Thyroid gland (tissue), 4 donors: Measurements from ENCODE around the gene DNASE1L3. TPM values are rescaled to one million over a fixed set of nuclear protein-coding genes. Genes with fewer than 3 reads are reported as not detected.
"Not testable (repeated sequence)": the region's sequence is repeated elsewhere in the genome, so short reads cannot be mapped to it uniquely, and the experiment has no call there.

Experiments
- DNase-seq, 2 donors: peaks; one replicate each; pipeline ENCODE4 v3.0.0-alpha.2; 2019
- H3K27ac ChIP-seq, 3 donors: fragments of 200-600 bp; sonication (generic); 1 replicate in 2 of 3; 2 replicates in 1 of 3; pipeline ENCODE4 v1.5.1; 2016 to 2019; ENCODE audit warnings: mild to moderate bottlenecking in 1 of 3, moderate library complexity in 1 of 3
- H3K27me3 ChIP-seq: fragments of 200-600 bp; sonication (generic); one replicate; pipeline ENCODE4 v1.5.1; 2019
- H3K36me3 ChIP-seq, 2 donors: fragments of 200-600 bp; sonication (generic); one replicate each; pipeline ENCODE4 v1.5.1; 2016 to 2019
- H3K4me1 ChIP-seq, 2 donors: fragments of 200-600 bp; sonication (generic); one replicate each; pipeline ENCODE4 v1.5.1; 2017 to 2019
- H3K4me3 ChIP-seq, 3 donors: fragments of 200-600 bp; sonication (generic); replicated peaks in 1 of 3; 1 replicate in 2 of 3; 2 replicates in 1 of 3; pipeline ENCODE4 v1.5.1; 2016; ENCODE audit warnings: mild to moderate bottlenecking in 1 of 3
- H3K9me3 ChIP-seq: fragments of 200-600 bp; sonication (generic); one replicate; pipeline ENCODE4 v1.5.1; 2017
- CTCF ChIP-seq, 6 experiments: fragments of 200-600 bp in 3 of 6; fragments of 450-650 bp in 3 of 6; sonication (generic) in 3 of 6; IDR thresholded peaks; one replicate each; pipeline ENCODE4 v1.5.1; 2016 to 2019; ENCODE audit warnings: antibody characterized with exemption in 6 of 6, mild to moderate bottlenecking in 2 of 6, inconsistent platforms in 1 of 6, moderate library complexity in 1 of 6
- POLR2A ChIP-seq, 2 donors: fragments of 450-650 bp; IDR thresholded peaks; one replicate each; pipeline ENCODE4 v1.6.1; 2017; ENCODE audit warnings: antibody characterized with exemption in 2 of 2, mild to moderate bottlenecking in 2 of 2, moderate library complexity in 1 of 2
- WGBS, 2 donors: methylation state at CpG; one replicate each; pipeline ENCODE4 v1.1.5; 2017; 5-methylcytosine and 5-hydroxymethylcytosine counted together
- intact Hi-C: fragments of 100-400 bp; cut with DNase I; formaldehyde crosslinking; loops from one replicate; pipeline ENCODE4 v1.15.1; 2023
- total RNA-seq, 4 donors: library from RNA; depleted of rRNA; stranded (reverse); fragments of >200 nt; gene quantifications; one replicate each; pipeline ENCODE4 v1.2.3, GENCODE V29; 2016

DNASE1L3 gene
- total RNA-seq, 4 donors from 2014 or later = 5.7 to 53.3 (median 14.1) TPM

DNA sequence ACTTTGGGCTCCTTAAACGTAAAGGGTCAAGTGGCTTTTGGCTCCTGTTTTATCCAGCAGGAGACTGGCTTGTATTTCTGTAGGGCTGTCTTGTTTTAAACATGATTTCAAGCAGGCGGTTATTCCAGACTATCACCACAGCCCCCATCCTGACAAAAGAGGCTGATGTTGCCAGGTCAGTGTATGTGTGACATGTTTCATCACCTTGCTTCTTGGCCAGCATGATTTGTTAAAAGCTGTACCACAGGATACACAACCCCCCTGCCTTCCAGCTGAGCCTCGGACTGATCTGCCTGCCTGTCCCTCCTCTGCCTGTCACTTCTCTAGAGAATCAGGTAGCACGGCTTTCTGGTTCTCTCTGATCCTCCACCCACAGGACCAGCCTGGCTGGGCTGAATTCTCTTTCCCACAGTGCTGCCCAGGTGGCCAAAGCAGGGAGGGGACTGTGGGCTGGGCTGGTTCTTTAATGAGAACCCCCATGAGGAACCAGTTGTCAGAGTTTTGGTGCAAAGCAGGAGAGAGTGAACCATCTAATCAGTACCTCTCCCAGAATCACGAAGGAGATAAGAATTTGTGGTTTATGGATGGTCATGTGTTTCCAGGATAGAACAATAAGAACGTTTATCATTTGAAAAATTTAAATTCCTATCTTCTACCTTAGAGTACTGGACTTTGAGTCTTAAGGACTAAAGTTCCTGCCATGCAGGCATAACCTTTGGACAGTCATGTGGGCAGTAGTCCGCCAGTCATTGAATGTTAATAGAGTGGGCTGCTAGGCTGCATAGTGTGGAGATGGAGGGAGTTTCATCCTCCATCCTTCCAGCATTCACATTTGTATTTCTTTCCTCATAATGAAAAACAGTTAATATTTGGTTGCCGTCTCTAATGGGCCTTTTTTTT is 35.6 kb upstream of the DNASE1L3 start:
- 76 to 84% methylated on average over 8 of the region's 8 CpGs for WGBS, 2 donors
- intact Hi-C loops = no loop called here

GRCh38 chr3:58243976-58244585 is 33.3 kb upstream of the DNASE1L3 start:
- H3K4me1 ChIP-seq = peaks cover 0 to 27% of the 10 kb centered on the region in 2 donors
- H3K27ac ChIP-seq = no peak overlapping the region
- H3K4me3 ChIP-seq = no peak overlapping the region
- 96% methylated on average over 6 of the region's 6 CpGs for WGBS, 2 donors
- TF ChIP-seq CTCF (IDR thresholded peaks at IDR 0.05) (no peak), POLR2A (IDR thresholded peaks at IDR 0.05) (no peak)
- H3K27me3 ChIP-seq = no peaks in the 10 kb centered on the region
- H3K9me3 ChIP-seq = no peaks in the 10 kb centered on the region
- intact Hi-C loops = no loop called here
- no peak for DNase-seq
- no peaks in the 10 kb centered on the region for H3K36me3 ChIP-seq

More for the DNA sequence above, 35.6 kb upstream of the DNASE1L3 start:
- H3K4me3 ChIP-seq = no peak overlapping the region
- no peaks in the 10 kb centered on the region for H3K36me3 ChIP-seq
- H3K4me1 ChIP-seq = peaks cover 11 to 38% of the 10 kb centered on the region in 2 donors
- no peak overlapping the region for H3K27ac ChIP-seq
- H3K9me3 ChIP-seq = no peaks in the 10 kb centered on the region
- no peak for DNase-seq
- H3K27me3 ChIP-seq = no peaks in the 10 kb centered on the region
- TF ChIP-seq POLR2A (IDR thresholded peaks at IDR 0.05) = no peak

- H3K36me3 ChIP-seq, H3K4me3 ChIP-seq, H3K27me3 ChIP-seq, DNase-seq, H3K9me3 ChIP-seq, H3K27ac ChIP-seq, intact Hi-C loops: not testable (repeated sequence)
- peaks cover 0 to 32% of the 10 kb centered on the region in 2 donors for H3K4me1 ChIP-seq
- 84 to 86% methylated on average over 4 of the region's 4 CpGs for WGBS, 2 donors
Measured at GRCh38 chr3:58242860-58243259, 32.1 kb upstream of the DNASE1L3 start.

DNA sequence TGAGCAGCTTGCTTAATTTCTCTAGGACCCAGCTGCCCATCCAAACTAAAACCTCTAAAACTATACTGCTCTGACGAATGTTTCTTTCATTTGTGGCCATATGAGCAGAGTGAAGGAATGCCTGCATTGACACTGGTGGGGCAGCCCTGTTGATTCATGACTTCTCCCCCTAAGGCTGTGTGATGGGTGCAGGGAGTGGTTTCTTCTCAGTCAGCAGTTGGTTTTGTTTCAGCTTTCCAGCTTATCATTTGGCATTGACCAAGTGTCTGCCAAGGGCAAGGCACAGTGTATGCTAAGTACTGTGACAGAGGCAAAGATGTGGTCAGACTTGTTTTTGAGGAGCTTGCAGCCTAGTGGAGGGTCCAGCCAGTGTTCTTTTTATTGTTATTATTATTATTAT is 31.6 kb upstream of the DNASE1L3 start:
- intact Hi-C loops = no loop called here
- TF ChIP-seq CTCF (IDR thresholded peaks at IDR 0.05) (no peak), POLR2A (IDR thresholded peaks at IDR 0.05) (no peak)
- H3K27ac ChIP-seq = no peak overlapping the region
- peaks cover 0 to 32% of the 10 kb centered on the region in 2 donors for H3K4me1 ChIP-seq
- no peaks in the 10 kb centered on the region for H3K9me3 ChIP-seq
- 100% methylated on average over 1 of the region's 1 CpG for WGBS, 2 donors
- H3K4me3 ChIP-seq = no peak overlapping the region
- no peaks in the 10 kb centered on the region for H3K36me3 ChIP-seq
- DNase-seq = no peak
- no peaks in the 10 kb centered on the region for H3K27me3 ChIP-seq

DNA sequence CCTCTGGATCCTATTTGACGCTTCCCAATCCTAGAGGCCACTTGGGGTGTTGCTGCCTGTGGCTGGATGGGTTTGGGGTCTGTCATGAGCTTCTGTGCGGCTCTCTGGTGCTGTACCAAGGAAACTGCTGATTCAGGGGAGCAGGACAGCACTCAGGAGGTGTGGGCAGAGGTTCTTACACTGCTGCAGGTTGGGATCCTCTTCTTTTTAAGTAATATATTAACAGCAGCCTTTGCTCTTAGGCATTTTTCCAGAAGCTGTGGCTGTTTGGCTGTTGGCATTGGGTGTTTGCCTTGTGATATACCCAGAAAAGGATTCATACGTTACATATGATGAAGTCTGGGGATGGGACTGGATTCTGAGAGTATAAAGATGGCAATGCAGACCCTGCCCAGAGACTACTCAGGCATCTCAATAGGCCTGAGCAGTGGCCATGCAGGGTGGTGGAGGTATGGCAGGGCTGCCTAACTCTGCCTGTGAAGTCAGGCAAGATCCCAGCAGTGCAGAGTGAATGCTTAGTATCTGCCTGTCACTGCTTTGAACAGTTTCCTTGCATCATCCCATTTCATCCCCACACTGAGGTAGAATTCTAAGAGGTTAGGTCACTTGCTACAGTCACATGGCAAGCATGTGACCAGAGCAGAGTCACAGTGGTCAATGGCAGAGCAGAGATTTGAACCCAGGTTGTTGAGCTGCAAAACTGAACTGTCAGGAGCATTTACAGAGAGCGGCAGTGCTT is 30.7 kb upstream of the DNASE1L3 start:
- Histone ChIP-seq H3K4me3 (no peak overlapping the region), H3K36me3 (no peaks in the 10 kb centered on the region), H3K27me3 (no peaks in the 10 kb centered on the region), H3K4me1 (peaks cover 0 to 38% of the 10 kb centered on the region in 2 donors), H3K27ac (no peak overlapping the region), H3K9me3 (no peaks in the 10 kb centered on the region)
- TF ChIP-seq POLR2A (IDR thresholded peaks at IDR 0.05) (no peak), CTCF (IDR thresholded peaks at IDR 0.05) (no peak)
- no peak for DNase-seq
- WGBS, 2 donors = 96% methylated on average over 3 to 4 of the region's 4 CpGs
- intact Hi-C loops = no loop called here
